OCI-LY3 (cell line): ENCODE results near the gene TSC22D3.

Experiments
- CTCF ChIP-seq: fragments of 200-600, 300-600 bp; sonication (generic); IDR thresholded peaks from 2 replicates; pipeline ENCODE4 v1.5.1; 2014; ENCODE audit warnings: antibody characterized with exemption, low read length, low read depth
- EZH2phosphoT487 ChIP-seq: fragments of 200-600 bp; shearing (Covaris generic); IDR thresholded peaks from 2 replicates; pipeline ENCODE4 v1.6.1; 2018; ENCODE audit warnings: antibody characterized with exemption, mixed run types, low read depth

DNA sequence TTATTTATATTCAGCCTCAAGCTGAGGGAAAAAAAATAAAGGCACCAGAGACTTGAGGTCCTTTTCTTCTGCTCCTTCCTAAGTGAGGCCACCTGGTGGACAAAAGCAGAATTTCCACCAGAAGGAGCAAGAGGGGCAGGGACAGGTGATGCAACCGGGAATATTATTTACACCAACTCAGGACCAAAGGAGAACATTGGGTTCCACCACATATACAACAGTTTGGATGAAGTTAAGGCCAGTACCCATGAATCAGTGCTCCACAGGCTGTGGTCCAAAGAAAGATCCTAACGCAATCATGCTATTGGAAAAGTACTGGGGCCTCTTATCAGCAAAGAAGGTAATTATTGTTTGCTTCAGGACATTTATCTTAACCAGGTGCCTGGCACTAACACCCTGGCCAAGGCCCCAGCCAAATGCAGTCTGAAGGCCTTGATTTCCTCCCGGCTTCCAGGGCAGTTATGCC is 57.4 kb downstream of the TSC22D3 start:
- TF ChIP-seq CTCF (peak; percentile 60), EZH2phosphoT487 (no peak)
